ENCODE results near the gene DNASE2.

DNASE2 gene

DNA sequence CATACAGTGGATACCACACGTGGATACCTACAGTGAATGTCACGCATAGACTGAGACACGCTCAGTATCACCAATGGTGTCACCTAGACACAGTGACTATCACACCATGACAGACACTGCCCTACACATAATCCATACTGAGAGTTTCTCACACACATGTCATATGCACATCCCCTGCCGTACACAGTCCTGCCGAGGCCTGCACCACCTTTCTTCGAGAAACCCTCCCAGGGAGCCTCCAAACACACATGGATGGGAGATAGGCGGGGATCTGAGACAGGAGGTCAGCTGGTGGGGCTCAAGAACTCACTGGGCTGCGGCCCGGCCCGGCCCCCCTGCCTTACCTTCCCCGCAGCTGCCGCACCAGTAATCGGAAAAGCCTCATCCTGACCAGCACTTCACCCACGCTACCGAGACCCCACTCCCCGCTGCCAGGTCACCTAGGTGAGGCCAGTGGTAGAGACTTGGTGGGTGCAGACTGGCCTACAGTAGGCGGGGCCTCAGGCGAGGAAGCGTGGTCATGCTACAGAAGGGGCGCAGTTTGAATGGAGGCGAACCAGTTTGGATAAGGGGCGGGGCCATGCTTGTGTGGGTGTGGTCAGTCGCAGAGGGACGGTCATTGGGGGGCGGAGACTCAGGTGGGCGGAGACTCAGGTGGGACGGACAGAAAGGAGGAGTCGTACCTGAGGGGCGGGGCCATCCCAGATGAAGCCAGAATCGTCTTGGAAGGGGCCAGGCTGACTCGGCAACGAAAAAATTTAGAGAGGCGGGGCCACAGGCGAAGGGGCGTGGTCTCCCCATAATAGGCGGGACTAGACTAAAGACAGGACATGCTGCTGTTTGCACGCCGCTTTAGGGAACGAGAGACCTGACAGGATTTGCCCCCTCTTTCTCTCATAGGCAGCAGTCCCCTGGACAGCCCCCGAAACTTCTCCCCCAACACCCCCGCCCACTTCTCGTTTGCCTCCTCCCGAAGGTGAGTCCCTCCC is 40.9 kb downstream of the DNASE2 start:
- peak; percentile 28; the same call in 1 of the 2 replicates for TF ChIP-seq ZBTB7A (IDR thresholded peaks at IDR 0.05; ENCODE audit: low read depth)
- TF ChIP-seq, protein P1, sequence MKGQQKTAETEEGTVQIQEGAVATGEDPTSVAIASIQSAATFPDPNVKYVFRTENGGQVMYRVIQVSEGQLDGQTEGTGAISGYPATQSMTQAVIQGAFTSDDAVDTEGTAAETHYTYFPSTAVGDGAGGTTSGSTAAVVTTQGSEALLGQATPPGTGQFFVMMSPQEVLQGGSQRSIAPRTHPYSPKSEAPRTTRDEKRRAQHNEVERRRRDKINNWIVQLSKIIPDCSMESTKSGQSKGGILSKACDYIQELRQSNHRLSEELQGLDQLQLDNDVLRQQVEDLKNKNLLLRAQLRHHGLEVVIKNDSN (IDR thresholded peaks at IDR 0.05), result no peak

DNA sequence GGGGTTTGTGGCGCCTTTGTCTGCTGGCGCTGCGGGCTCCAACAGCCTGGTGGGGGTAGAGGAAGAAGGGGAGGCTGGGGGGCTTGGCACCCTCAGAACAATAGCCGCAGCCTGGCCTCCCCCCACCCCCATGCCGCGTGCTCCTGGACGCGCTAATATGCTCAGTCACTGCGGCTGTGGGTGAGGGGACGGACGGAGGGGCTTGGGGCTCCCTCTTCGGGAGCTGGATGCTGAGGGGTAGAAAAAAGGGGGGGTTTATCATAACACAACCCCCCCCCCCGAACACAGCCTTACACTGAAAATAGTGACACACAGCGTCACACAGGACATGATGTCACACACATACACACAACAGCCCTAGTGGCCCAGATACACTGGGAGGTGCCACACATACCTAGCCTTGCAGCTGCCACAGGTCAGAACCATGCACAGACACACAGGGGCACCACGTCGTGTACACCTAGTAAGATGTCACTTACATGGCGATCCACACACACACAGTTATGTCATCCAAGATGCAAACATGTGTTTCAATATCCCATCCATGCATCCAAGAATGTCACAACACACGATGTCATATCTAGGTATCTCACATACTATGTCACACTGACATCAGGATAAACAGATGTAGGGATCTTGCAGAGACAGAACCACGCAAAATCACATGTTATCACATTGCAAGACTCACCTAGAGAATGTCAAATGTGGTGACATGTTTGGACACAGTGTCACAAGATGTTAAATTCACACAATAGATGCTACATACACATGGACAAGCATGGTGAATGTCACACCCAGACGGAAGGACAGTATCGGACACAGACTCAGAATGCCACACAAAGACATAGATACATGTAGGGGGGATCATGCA is 42.1 kb downstream of the DNASE2 start:
- no peak for TF ChIP-seq EP300 (IDR thresholded peaks at IDR 0.05; ENCODE audit: borderline replicate concordance)
- no peak for TF ChIP-seq TEAD4 (IDR thresholded peaks at IDR 0.05)
- TF ChIP-seq FOXM1 (IDR thresholded peaks at IDR 0.05; ENCODE audit: borderline replicate concordance, low read depth), result no peak
- TF ChIP-seq RAD21 (IDR thresholded peaks at IDR 0.05; ENCODE audit: low read depth), result no peak
- TF ChIP-seq, protein P2, sequence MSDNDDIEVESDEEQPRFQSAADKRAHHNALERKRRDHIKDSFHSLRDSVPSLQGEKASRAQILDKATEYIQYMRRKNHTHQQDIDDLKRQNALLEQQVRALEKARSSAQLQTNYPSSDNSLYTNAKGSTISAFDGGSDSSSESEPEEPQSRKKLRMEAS (IDR thresholded peaks at IDR 0.05), result no peak; the same call in 1 of the 2 replicates
- no peak for TF ChIP-seq TAF1 (IDR thresholded peaks at IDR 0.05; ENCODE audit: low read depth)
- TF ChIP-seq CREB1 (IDR thresholded peaks at IDR 0.05; ENCODE audit: low read depth), result no peak
- no peak for TF ChIP-seq EGR1 (IDR thresholded peaks at IDR 0.05)
- TF ChIP-seq NFIC (IDR thresholded peaks at IDR 0.05), result no peak
- no peak; the same call in 1 of the 2 replicates for TF ChIP-seq ZBTB7A (IDR thresholded peaks at IDR 0.05; ENCODE audit: low read depth)
- TF ChIP-seq TCF12 (IDR thresholded peaks at IDR 0.05; ENCODE audit: low read depth), result no peak
- TF ChIP-seq YY1 (IDR thresholded peaks at IDR 0.05; ENCODE audit: low read depth), result no peak

DNA sequence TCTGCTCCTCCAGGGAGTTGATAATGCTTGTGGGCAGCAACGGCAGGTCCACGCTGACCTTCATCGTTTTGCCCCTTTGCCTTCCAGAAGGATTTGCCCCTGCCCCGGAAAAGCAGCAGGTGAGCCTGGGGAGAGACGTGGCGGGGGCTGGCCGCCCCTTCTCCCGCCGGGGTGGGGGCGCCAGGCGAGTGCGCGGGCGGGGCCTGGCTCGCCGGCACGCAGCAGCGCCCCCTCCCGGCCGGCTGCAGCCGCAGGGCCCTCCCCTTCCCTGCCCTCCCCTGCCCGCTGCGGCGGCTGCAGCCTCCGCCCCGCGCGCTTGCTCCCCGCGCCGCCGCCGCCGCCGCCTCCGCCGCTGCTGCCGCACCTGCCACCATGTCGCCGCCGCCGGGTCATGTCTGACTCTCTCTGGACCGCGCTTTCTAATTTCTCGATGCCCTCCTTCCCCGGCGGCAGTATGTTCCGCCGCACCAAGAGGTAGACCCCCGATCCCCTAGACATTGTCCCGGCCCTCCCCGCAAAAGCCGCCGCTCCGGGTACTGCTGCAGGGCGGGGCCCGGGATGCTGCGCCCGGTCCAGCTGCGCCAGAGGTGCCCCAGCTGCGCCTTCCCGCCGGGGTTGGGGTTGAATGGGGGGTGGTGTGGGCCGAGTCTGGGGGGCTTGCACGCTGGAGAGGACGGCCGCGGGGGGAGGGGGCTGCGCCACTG is 42.9 kb downstream of the DNASE2 start, which contains the start of gene MAST1:
MAST1 (plus strand) TSS at position 334 of the 704 bp plus-strand sequence; CDS start at position 392, 58 bp downstream.
- no peak; the same call in 1 of the 2 replicates for TF ChIP-seq RAD21 (IDR thresholded peaks at IDR 0.05; ENCODE audit: low read depth)
- TF ChIP-seq, protein P1 (IDR thresholded peaks at IDR 0.05), result no peak
- no peak for TF ChIP-seq NFIC (IDR thresholded peaks at IDR 0.05)
- TF ChIP-seq TEAD4 (IDR thresholded peaks at IDR 0.05), result no peak
- peak; percentile 28; the same call in 1 of the 2 replicates for TF ChIP-seq EP300 (IDR thresholded peaks at IDR 0.05; ENCODE audit: borderline replicate concordance)
- 0 out of 2 replicates have a peak, but pooled peaks have one; percentile 11 for TF ChIP-seq YY1 (IDR thresholded peaks at IDR 0.05; ENCODE audit: low read depth)
- TF ChIP-seq ZBTB7A (IDR thresholded peaks at IDR 0.05; ENCODE audit: low read depth), result peak; percentile 98
- TF ChIP-seq, protein P3, sequence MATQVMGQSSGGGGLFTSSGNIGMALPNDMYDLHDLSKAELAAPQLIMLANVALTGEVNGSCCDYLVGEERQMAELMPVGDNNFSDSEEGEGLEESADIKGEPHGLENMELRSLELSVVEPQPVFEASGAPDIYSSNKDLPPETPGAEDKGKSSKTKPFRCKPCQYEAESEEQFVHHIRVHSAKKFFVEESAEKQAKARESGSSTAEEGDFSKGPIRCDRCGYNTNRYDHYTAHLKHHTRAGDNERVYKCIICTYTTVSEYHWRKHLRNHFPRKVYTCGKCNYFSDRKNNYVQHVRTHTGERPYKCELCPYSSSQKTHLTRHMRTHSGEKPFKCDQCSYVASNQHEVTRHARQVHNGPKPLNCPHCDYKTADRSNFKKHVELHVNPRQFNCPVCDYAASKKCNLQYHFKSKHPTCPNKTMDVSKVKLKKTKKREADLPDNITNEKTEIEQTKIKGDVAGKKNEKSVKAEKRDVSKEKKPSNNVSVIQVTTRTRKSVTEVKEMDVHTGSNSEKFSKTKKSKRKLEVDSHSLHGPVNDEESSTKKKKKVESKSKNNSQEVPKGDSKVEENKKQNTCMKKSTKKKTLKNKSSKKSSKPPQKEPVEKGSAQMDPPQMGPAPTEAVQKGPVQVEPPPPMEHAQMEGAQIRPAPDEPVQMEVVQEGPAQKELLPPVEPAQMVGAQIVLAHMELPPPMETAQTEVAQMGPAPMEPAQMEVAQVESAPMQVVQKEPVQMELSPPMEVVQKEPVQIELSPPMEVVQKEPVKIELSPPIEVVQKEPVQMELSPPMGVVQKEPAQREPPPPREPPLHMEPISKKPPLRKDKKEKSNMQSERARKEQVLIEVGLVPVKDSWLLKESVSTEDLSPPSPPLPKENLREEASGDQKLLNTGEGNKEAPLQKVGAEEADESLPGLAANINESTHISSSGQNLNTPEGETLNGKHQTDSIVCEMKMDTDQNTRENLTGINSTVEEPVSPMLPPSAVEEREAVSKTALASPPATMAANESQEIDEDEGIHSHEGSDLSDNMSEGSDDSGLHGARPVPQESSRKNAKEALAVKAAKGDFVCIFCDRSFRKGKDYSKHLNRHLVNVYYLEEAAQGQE (IDR thresholded peaks at IDR 0.05; ENCODE audit: low read depth), result no peak

DNA sequence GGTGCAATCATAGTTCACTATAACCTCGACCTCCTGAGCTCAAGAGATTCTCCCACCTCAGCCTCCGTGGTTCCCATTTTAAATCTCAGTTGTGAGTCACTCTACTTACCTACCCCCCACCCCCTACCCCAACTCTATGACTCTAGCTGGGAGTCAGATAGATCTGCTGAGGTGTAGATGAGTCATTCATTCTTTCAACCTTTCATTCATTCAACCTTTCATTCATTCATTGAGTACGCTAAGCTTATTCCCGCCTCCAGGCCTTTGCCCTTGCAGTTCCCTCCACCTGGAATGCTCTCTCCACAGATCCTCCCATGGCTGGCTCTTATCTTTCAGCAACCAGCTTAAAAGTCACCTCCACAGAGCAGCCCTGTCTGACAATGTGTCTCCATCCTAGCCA is 44.0 kb downstream of the DNASE2 start:
- TF ChIP-seq, protein P2 (IDR thresholded peaks at IDR 0.05), result no peak
- TF ChIP-seq RAD21 (IDR thresholded peaks at IDR 0.05; ENCODE audit: low read depth) (no peak), FOXM1 (IDR thresholded peaks at IDR 0.05; ENCODE audit: borderline replicate concordance, low read depth) (no peak), EGR1 (IDR thresholded peaks at IDR 0.05) (no peak), TAF1 (IDR thresholded peaks at IDR 0.05; ENCODE audit: low read depth) (no peak), EP300 (IDR thresholded peaks at IDR 0.05; ENCODE audit: borderline replicate concordance) (no peak), YY1 (IDR thresholded peaks at IDR 0.05; ENCODE audit: low read depth) (no peak), CEBPB (IDR thresholded peaks at IDR 0.05) (no peak), NFIC (IDR thresholded peaks at IDR 0.05) (no peak), TEAD4 (IDR thresholded peaks at IDR 0.05) (no peak), TCF12 (IDR thresholded peaks at IDR 0.05; ENCODE audit: low read depth) (no peak), ZBTB7A (IDR thresholded peaks at IDR 0.05; ENCODE audit: low read depth) (no peak), CREB1 (IDR thresholded peaks at IDR 0.05; ENCODE audit: low read depth) (no peak)
- TF ChIP-seq, protein P1 (IDR thresholded peaks at IDR 0.05), result no peak
- TF ChIP-seq, protein P3 (IDR thresholded peaks at IDR 0.05; ENCODE audit: low read depth), result no peak
